Ramos (cell line): ENCODE measurements around the gene ALOX5AP.
"Not testable (repeated sequence)": the region's sequence is repeated elsewhere in the genome, so short reads cannot be mapped to it uniquely, and the experiment has no call there.

Experiments
- in situ Hi-C: fragments of 300-500 bp; cut with MboI; formaldehyde crosslinking; loops from one replicate; pipeline ENCODE4 v1.14.3; 2022; ENCODE audit warnings: low sequenced_read_pairs; ENCODE audit not compliant: unreplicated experiment

The ALOX5AP gene

DNA sequence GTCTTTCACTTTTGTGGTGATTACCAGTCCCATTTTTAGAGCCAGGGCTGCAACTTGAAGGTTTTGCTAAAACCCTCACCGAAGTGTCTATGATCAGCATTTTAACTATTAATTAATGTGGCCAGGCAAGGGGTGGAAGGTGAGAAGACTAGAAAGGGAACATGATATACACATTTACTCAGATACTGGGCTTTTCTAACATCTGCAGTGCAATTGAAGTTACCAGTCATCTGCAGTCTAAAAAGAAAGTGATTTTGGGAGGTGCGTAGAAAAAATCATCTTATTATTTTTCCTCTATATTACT, 481 bp downstream of the ALOX5AP start:
- in situ Hi-C loops = no loop called here

DNA sequence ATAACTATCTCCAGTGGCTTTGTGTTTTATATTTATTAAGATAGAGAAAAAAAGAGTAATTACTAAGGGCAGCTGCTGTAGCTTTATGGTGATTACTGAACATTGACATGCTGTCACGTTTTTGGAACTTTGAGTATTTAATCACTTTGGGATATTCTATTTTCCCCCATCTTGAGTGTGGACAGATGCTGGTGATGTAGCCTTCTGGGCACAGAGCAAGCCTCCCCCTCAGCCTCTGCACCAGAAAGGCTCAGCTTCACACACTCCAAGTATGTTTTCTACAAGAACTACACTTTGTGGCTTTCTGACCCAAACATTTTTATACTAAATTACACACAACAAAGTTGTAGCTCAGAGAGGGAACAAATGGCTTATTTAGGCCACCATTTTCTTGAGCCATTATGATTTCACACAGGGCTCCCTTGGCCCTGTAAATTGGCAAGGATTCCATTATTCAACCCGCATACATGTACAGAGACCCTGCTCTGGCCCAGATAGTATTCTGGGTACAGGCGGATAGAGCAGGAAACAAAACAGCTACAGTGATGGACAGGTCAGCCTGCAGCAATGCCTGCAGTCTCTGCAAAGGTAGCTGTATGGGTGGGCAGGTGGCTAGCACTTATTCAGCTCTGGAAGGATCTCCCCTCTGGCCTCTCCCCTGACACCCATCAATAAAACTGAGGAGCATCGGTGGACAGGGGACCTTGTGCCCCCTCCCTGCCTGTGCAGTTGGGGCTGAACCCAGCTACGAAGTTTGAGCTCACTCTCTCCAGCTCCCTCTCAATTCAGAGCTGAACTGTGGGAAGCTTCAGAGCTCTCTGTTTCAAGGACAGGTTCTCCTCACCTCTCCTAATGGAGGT, 1.3 kb downstream of the ALOX5AP start:
- in situ Hi-C loops = no loop called here

DNA sequence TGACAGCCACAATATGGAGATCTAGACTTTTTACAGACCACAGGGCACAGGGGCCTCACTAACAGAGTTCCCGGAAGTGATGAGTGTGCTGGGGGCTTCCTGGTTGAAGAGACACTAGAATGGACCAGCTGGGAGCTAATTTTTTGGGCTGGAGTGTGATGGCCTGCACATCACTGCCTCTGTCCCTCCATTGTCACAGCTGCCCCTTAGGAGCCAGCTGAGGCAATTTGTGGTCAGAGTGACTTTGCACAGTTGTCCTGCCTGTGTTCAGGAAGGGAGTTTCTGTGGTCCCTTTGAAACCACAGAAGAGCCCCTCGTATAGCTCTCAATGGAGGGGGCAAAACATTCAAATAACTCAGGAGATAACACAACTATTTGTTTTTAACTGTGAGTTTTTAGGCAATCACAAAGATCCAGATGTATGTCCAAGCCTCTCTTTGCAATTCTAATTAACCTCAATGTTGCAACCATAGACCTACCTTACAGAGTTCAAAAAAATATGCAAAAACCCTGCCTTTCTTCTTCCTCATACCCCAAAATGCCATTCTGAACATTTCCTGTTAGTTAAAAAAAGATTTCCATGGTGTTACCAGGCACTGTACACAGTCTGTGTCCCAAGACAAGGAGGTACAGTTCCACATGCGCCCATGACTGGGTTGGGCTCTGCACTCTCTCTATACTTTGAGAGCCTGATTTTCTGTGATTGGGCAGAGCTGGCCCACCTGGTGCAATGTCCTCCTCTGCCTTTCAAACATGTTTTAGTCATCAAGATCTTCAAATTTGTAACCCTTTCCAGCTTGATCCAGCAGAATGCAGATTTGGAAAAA, 2.4 kb downstream of the ALOX5AP start:
- in situ Hi-C loops = no loop called here

DNA sequence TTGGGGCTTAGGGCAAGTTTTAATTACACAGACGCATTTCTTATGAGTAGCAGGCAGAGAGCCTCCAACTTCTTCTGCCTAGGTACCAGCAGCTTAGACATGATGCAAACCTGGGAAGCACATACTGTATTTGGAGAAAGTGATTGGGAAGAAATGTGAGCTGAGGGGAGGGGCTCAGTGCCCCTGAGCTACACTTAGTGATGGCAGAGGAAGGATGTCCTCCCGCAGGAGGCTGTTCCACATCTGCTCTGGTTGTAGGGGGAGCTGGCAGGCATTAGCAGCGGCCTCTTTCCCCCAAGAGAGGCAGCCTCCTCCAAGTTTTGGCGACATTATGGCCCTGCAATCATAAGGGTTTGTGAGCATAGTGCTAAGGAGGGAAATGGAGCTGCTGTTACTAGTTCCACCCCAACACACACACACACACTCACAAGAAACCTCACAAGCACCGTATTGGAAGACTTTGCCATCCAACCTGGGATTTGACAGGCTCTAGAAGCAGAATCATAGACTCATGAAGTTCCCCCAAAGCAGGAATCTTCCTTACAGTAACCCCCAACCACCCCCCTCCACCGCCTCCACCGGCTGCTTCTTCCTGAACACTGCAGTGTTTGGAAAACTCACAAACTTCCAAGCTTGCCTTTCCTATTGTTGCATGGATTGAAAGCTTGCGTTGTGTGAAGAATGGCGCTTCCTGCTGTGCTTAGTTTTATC, 3.3 kb downstream of the ALOX5AP start:
- in situ Hi-C loops = no loop called here

DNA sequence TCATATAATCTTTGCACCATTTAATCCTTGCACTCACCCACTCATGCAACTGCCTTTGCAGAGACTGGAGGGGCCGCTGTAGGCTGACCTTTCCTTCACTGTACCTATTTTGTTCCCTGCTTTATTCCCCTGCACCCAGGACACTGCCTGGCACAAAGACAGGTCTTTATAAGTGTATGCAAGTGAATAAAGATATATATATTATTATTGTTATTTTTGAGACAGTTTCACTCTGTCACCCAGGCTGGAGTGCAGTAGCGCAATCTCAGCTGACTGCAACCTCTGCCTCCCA, 3.8 kb downstream of the ALOX5AP start:
- in situ Hi-C loops = no loop called here

DNA sequence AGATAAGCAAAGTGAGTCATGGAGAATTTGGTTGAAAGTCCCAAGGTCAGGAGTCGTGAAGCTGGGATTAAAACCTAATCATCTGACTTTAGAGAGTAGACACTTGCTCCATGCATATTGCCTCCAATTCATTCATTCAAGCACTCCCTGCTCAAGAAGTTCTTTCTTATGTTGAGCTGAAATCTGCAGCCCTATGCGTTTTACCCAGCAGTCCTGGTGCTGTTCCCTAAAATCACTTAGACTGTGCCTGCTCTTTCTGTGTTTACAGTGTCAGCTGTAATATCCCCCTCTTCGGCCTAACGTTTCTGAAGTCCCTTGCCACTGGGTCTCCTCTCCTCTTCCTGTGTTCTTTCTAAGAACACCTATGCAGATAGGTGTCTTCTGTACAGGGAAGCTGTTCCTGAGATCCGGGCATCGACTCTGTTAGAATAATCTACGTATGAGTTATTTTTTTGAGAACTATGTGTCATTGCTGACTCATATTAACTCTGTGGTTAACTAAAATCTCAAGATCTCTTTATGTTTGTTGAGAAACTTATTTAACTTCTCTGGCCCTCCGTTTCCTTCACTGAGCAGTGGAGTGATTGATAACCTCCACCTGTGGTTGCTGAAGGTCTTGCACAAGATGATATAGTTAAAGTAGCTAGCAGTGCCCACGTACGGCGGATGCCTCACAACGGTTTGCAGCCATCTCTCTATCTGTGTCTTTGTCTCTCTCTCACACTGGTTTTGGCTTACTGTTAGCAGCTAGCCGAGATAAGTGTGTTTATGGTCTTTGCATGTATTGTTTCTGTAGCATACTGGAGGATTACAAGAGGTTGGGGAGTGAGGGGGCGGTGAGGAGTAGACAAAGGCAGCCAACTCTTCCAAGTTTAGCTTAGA, 4.7 kb downstream of the ALOX5AP start:
- in situ Hi-C loops = no loop called here

DNA sequence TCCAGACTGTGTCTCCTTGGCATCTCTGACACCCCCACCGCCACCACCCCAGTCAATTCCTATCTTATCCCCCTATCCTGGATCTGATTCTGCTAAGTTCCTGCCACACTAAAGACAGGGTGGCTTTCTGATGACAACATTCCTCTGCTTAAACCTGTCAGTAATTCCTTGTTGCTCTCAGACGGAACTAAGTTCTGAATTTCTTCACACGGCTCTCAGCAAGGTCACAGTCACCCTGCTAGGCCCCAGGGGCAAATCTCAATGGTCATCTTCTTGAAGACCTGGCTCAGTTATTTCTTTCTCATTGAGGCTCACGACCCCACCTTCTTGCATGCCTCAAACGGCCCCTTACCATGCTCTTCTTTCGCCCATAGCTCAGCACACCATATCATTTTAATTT, 7.6 kb downstream of the ALOX5AP start:
- in situ Hi-C loops = no loop called here

DNA sequence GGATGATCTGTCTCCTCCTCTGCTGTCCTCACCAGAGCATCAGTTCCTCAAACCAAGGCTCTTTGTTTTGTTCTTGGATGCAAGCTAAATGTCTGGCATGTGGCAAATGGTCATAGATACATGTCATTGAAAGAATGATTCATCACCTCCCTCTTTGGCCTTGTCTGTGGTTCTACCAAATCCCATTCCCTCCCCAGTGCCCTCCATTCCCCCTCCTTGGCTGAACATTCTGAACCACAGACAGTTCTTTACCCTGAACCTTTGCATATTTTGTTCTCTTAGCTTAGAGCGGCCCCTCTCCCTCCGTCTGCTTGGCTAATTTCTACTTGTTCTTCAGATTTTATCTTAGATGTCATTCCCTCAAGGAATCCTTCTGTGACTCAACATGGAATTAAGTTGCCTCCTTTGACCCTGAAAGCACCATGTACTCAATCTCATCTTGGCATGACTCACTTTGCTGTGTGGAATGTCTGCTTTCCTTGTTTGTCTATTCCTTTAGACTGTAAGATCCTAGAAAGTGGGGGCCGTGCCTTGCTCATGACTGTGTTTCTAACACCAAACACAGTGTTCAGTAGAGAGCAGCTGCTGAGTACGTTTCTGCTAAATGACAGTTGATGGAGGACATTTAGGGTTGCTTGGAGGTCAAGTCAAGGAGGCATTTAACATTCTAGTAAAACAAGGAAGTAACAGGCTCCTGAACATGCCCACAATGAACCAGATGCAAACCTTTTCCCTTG, 8.1 kb downstream of the ALOX5AP start:
- in situ Hi-C loops = no loop called here

DNA sequence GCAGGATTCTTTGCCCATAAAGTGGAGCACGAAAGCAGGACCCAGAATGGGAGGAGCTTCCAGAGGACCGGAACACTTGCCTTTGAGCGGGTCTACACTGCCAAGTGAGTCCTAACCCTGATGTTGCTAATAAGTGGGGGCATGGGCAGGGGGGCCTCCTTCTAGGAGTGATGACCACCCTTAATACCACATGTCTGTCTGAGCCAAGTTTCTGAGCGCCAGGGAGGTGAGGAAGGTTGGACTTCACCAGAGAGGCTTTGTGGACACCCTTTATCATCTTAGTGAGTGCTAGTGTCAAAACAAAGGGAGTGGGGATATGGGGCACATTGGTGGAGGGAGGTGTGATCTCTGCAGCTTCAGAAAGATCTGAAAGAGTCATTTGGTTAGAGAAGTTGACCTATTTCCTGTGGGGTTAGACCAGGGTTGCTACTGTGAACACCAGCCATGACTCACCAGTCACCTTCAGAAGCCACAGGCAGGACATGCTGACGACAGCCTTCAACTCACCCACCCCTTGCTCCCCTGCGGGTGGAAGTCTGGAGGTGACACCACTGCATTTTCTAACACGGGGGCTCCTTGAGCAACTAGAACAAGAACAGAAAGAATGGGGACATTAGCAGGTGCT, 8.8 kb downstream of the ALOX5AP start:
- in situ Hi-C loops = no loop called here

DNA sequence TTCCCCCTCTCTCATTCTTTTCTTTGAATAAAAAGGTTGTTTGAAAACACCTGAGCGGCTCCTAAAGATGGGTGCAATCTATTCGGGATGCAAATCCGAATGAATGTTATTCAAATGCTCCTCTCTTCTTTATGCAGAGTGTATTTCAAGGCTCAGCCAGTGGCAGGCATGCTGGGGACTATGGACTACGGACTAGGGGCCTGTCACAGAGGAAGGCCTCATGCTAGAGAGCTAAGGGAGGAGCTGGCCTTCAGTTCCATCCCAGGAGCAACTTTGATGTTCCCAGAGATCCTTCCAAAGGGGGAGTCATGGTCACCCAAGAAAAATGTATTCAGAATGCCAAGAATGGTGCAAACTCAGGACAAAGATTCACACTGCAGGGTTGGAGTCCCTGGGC, 9.3 kb downstream of the ALOX5AP start:
- in situ Hi-C loops = no loop called here

DNA sequence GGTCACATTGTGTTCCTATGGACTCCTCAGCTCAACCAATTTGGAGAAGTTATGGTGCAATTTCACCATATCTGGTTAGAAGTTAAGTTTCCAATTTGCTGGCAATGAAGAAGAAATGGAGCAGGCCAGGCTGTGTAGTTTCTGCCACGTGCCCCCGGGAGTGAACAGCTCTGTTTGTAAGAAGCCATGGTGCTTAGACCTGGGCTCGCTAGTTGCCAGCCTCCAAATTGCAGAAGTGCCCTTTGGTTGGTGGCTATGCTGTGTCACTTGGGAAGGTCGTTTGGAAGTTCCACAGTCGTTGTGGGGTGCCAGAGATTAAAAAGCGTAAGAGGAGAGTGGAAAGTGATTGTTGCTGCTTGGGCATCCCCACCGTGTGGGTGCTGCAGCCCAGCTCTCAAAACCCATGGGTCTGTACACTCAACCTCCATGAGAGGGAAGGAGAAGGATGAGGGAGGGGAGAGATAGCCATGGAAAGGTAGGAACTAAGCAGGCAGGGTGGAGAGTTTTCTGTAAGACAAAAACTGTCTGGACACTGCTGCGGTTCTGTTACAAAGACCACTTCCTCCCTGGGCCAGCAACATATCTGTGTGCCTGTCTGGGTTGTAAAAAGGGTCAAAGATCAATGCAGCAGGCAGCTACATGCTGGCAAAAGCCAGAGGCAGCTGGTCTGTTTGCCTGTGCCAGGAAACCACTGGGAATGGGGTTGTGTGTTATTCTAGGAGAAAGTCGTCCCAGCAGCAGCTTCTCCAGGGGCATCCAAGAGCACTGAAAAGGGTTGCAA, 10.8 kb downstream of the ALOX5AP start:
- in situ Hi-C loops = no loop called here

DNA sequence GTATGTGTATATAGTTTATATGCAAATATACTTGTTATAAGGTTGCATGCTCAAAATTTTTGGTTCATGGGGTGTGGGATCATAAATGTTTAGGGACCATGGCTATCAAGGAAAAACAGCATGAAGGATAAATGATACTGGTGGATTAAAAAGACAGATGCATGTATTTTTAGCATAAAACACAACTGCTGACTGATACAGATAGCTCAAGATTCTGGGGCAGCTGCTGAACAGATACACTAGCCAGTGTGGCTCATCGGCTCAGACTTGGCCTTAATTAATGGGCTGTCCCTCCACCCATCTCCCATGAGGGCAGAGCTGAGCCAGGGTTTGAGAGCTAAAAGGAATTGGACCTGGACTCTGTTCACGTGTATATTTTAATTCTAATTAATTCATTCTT, 11.4 kb downstream of the ALOX5AP start:
- in situ Hi-C loops = no loop called here

DNA sequence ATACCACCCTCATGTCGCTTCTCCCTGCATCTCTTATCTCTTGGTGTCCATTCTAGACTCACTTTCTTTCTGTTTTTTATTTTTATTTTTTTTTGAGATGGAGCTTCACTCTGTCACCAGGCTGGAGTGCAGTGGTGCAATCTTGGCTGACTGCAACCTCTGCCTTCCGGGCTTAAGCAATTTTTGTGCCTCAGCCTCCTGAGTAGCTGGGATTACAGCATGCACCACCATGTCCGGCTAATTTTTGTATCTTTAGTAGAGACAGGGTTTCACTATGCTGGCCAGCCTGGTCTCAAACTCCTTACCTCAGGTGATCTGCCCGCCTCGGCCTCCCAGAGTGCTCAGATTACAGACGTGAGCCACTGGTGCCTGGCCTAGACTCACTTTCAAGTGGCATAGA, 12.5 kb downstream of the ALOX5AP start:
- in situ Hi-C loops = not testable (repeated sequence)

DNA sequence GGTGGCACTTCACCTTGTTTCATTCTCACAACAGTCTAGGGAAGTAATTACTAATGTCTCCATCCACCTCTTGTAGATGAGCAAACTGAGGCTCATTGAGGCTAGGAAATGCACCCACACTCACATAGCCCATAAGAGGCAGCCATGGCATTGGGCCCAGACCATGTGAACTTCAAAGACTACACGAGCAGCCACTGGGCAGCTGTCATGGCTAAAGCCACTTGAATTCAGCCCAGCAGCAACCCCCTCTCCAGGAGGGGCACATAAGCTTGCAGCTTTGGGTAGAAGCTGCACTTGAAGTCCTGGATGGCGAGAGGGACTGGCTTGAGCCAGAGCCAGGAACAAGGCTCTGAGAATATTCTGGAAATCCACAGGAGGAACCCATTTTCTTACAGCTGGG, 13.4 kb downstream of the ALOX5AP start:
- in situ Hi-C loops = no loop called here

DNA sequence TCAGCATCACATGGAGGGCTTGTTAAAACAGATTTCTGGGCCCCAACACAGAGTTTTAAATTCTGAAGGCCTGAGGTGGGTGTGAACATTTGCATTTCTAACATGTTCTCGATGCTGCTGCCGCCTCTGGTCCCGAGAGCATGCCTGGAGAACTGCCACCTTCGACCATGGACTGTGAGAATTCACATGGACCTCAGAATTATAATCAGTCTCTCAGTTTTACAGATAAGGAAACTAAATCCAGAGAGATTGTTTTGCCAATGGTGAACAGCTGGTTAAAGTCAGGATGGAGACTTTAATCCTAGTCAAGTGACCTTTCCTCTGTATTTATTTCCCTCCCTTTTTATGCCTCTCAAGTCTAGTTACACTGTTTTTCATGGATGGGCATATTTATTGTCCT, 14.7 kb downstream of the ALOX5AP start:
- in situ Hi-C loops = no loop called here

DNA sequence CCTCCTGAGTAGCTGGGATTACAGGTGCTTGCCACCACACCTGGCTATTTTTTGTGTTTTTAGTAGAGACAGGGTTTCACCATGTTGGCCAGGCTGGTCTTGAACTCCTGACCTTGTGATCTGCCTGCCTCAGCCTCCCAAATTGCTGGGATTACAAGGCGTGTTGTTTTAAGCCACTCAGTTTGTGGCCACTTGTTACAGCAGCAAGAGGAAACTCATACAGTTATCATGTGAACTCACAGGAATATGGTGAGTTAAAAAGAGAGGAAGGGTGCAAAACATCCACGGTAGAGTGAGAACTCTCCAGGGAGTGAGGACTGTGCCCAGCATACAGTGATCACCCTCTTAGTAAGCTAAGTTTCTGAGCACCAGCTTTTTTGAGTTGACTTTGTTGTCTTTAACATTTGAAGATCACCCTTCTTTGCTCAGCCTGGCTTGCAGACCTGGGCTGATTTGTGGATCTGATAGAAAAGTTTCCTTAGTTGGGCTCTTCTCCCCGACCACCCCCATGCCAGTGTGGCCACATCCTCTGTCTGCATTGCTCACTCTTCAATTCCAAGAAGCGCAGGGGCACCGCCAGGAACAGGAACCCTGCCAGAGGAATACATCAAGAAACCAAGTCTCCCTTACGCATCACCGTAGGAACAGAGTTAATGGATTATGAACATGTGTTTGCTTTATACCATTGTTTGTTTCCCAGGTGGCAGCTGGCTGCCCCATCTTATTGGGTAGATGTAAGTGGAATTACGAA, 16.0 kb downstream of the ALOX5AP start:
- in situ Hi-C loops = no loop called here

DNA sequence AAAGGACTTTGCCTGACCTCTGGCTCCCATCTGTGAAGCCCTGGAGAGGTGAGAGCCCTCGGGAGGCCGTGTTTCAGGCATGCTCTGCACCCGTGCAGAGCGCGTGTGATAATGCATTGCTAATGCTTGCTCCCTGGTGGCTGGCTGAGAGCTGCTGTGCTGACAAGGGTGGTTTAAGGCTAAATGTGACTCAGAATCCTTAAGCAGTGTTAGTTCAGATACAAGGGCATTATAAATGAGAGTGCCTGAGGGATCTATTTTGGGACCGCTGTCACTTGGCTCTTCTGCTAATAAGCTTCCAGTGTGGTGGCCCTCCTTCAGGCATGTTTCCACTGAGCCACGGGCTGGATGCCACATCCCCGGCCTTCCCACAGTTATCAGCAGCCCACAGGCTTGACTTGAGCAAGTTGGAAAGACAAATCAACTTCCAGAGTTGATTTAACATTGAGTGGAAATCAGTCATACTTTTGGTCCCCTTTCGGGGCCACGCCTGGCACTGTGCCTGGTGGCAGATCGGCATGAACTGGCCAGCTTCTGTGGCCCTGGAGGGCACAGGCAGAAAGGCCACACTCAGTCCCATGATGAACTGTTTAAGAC, 17.0 kb downstream of the ALOX5AP start:
- in situ Hi-C loops = no loop called here
